T-cell (primary cell): ENCODE measurements around the gene FHIT. TPM values are rescaled to one million over a fixed set of nuclear protein-coding genes. Genes with fewer than 3 reads are reported as not detected.
A peak's percentile ranks its signal among the peaks of the same experiment; 100 is the strongest.

Source experiments
- ATAC-seq, 4 experiments: fragments of 200-7000 bp in 3 of 4; fragments of 150-1000 bp in 1 of 4; cut with Tn5 transposase; replicated peaks in 1 of 4; 1 replicate in 3 of 4; 2 replicates in 1 of 4; pipeline ENCODE4 v1.10.0; 2021; ENCODE audit warnings: moderate library complexity in 3 of 4, mild to moderate bottlenecking in 2 of 4, moderate number of reproducible peaks in 1 of 4
- CTCF ChIA-PET, 2 donors: fragments of 300-600 bp; sonication (Branson Sonifier 250); formaldehyde crosslinking; loops; one replicate each; lab custom pipeline; 2022; ENCODE audit warnings: antibody characterized with exemption in 2 of 2; lab: Charles Lee
- POLR2A ChIA-PET, 2 donors: fragments of 300-600 bp; sonication (Branson Sonifier 250); formaldehyde crosslinking; loops; one replicate each; lab custom pipeline; 2022; ENCODE audit warnings: antibody characterized with exemption in 2 of 2; lab: Charles Lee
- DNase-seq, 35 experiments: peaks; one replicate each; pipeline versions ENCODE4 v3.0.0 to v3.0.0-alpha.2; 2013 to 2023
- H3K27ac ChIP-seq: one replicate; pipeline ENCODE4 v1.5.1; 2013; ENCODE audit warnings: low read length
- H3K27me3 ChIP-seq, 2 experiments: replicated peaks in 1 of 2; 1 replicate in 1 of 2; 2 replicates in 1 of 2; pipeline versions ENCODE4 v1.6.1 to v1.7.0; 2013; ENCODE audit warnings: low read length in 1 of 2, mixed read lengths in 1 of 2; ENCODE audit not compliant: control insufficient read depth in 2 of 2, insufficient read depth in 2 of 2; ENCODE audit errors: extremely low read depth in 1 of 2
- H3K36me3 ChIP-seq, 2 donors: 1 replicate in 1 of 2; 2 replicates in 1 of 2; pipeline versions ENCODE4 v1.6.1 to v1.7.0; 2013; ENCODE audit warnings: low read length in 1 of 2; ENCODE audit not compliant: control insufficient read depth in 2 of 2, insufficient read depth in 1 of 2; ENCODE audit errors: extremely low read depth in 1 of 2
- H3K4me1 ChIP-seq, 2 experiments: 1 replicate in 1 of 2; 2 replicates in 1 of 2; pipeline versions ENCODE4 v1.6.1 to v1.7.0; 2013; ENCODE audit warnings: low read length in 2 of 2, mixed read lengths in 1 of 2; ENCODE audit not compliant: insufficient read depth in 2 of 2, control insufficient read depth in 1 of 2; ENCODE audit errors: extremely low read depth in 1 of 2
- H3K4me3 ChIP-seq, 2 donors: 1 replicate in 1 of 2; 2 replicates in 1 of 2; pipeline versions ENCODE4 v1.5.1 to v1.7.0; 2013; ENCODE audit warnings: mild to moderate bottlenecking in 2 of 2, low read length in 1 of 2, moderate library complexity in 1 of 2; ENCODE audit not compliant: control insufficient read depth in 1 of 2; ENCODE audit errors: extremely low read depth in 1 of 2
- H3K9me3 ChIP-seq: 2 replicates; pipeline ENCODE4 v1.7.0; 2013
- H3K27ac Mint-ChIP-seq, 2 donors: one replicate each; pipeline ENCODE4 v1.8.0; 2020 to 2021; ENCODE audit warnings: mild to moderate bottlenecking in 2 of 2, mixed read lengths in 2 of 2
- H3K27me3 Mint-ChIP-seq, 2 donors: one replicate each; pipeline ENCODE4 v1.8.0; 2021 to 2022; ENCODE audit warnings: mixed read lengths in 2 of 2
- H3K36me3 Mint-ChIP-seq: one replicate; pipeline ENCODE4 v1.8.0; 2021; ENCODE audit warnings: mixed read lengths
- H3K4me1 Mint-ChIP-seq, 3 donors: one replicate each; pipeline ENCODE4 v1.8.0; 2020 to 2022; ENCODE audit warnings: mixed read lengths in 3 of 3, mild to moderate bottlenecking in 1 of 3
- H3K4me3 Mint-ChIP-seq, 3 donors: one replicate each; pipeline ENCODE4 v1.8.0; 2020 to 2022; ENCODE audit warnings: mild to moderate bottlenecking in 3 of 3, mixed read lengths in 3 of 3, moderate library complexity in 3 of 3
- H3K9me3 Mint-ChIP-seq, 3 donors: one replicate each; pipeline ENCODE4 v1.8.0; 2020 to 2022; ENCODE audit warnings: mixed read lengths in 3 of 3
- WGBS: methylation state at CpG from one replicate; pipeline ENCODE4 v1.1.5; 2013; ENCODE audit warnings: missing lambda C conversion rate; ENCODE audit not compliant: insufficient coverage; 5-methylcytosine and 5-hydroxymethylcytosine counted together
- total RNA-seq, 35 experiments: library from RNA in 6 of 35; stranded (reverse) in 6 of 35; fragments of 120-200 nt in 1 of 35; gene quantifications; one replicate each; pipeline versions ENCODE4 v1.2.1 to v1.2.4 and lab custom pipeline; 2013 to 2026

The FHIT gene
- total RNA-seq, 5 donors from 2014 or later (not counting 1 experiment from before 2014, with no cell fraction given), result 33.1 to 197 (median 78.3) TPM

DNA sequence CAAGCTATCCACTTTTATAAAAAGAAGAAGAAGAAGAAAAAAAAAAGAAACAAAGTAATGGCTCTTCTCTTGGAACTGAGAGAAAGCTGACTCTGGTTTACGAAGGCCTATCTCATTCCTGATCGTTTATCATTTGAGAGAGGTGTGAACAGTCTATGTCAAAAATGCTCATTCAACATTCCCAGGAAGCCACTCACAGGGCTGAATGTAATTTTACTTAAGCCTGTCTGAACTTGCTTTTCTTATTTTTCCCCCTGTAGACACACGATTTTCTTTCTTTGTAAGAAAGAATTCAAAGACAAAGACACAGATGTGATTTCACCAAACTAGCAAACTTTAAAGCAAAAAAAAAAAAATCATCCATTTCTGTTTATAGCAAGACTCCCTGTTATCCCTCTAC is 805.8 kb downstream of the FHIT start:
- no peaks in the 10 kb centered on the region for H3K4me1 ChIP-seq
- no peaks in the 10 kb centered on the region for H3K27me3 ChIP-seq
- H3K27me3 Mint-ChIP-seq, result no peaks in the 10 kb centered on the region
- no peaks in the 10 kb centered on the region for H3K9me3 ChIP-seq
- DNase-seq (no peak), ATAC-seq (no peak)
- H3K4me3 ChIP-seq, result no peak overlapping the region
- no peaks in the 10 kb centered on the region for H3K9me3 Mint-ChIP-seq
- H3K27ac Mint-ChIP-seq, result no peak overlapping the region
- WGBS, result 40% methylated on average over 1 of the region's 3 CpGs
- ChIA-PET CTCF (interaction anchor here in 1 of 2 donors (0.7 kb wide), 1 partner anchor 944 kb away, joined by 3 read pairs; no protein-coding TSS in a partner anchor), POLR2A (no interaction called here)
- H3K27ac ChIP-seq, result no peak overlapping the region
- H3K4me1 Mint-ChIP-seq, result peaks cover 0 to 10% (median 8%) of the 10 kb centered on the region in 3 donors
- H3K4me3 Mint-ChIP-seq, result no peak overlapping the region
- H3K36me3 Mint-ChIP-seq, result no peaks in the 10 kb centered on the region
- no peaks in the 10 kb centered on the region for H3K36me3 ChIP-seq

- ChIA-PET CTCF (interaction anchor here in 1 of 2 donors (0.7 kb wide), 1 partner anchor 944 kb away, joined by 3 read pairs; no protein-coding TSS in a partner anchor), POLR2A (no interaction called here)
- ATAC-seq (no peak), DNase-seq (no peak)
- Mint-ChIP-seq H3K36me3 (no peaks in the 10 kb centered on the region), H3K27me3 (no peaks in the 10 kb centered on the region), H3K4me3 (no peak overlapping the region), H3K4me1 (peaks cover 0 to 13% (median 10%) of the 10 kb centered on the region in 3 donors), H3K27ac (no peak overlapping the region), H3K9me3 (peaks cover 0 to 2% (median 0%) of the 10 kb centered on the region in 3 donors)
- Histone ChIP-seq H3K4me1 (no peaks in the 10 kb centered on the region), H3K27me3 (no peaks in the 10 kb centered on the region), H3K4me3 (no peak overlapping the region), H3K36me3 (no peaks in the 10 kb centered on the region), H3K27ac (no peak overlapping the region), H3K9me3 (no peaks in the 10 kb centered on the region)
- 92% methylated on average over 2 of the region's 5 CpGs for whole genome bisulfite sequencing
These were observed 806.3 kb downstream of the FHIT start for GRCh38 chr3:60444898-60445437.

- ATAC-seq (peak in 1 of 4 experiments; percentile 33), DNase-seq (no peak)
- Histone ChIP-seq H3K4me3 (no peak overlapping the region), H3K9me3 (no peaks in the 10 kb centered on the region), H3K36me3 (no peaks in the 10 kb centered on the region), H3K27ac (no peak overlapping the region), H3K27me3 (no peaks in the 10 kb centered on the region), H3K4me1 (no peaks in the 10 kb centered on the region)
- Mint-ChIP-seq H3K4me1 (peaks cover 0 to 18% (median 10%) of the 10 kb centered on the region in 3 donors), H3K27me3 (no peaks in the 10 kb centered on the region), H3K9me3 (peaks cover 0 to 5% (median 0%) of the 10 kb centered on the region in 3 donors), H3K4me3 (no peak overlapping the region), H3K27ac (no peak overlapping the region), H3K36me3 (no peaks in the 10 kb centered on the region)
- no CpG with 5 or more reads among the region's 2 CpGs for WGBS
- CTCF ChIA-PET, result interaction anchor here in 1 of 2 donors (0.5 kb wide), 2 partner anchors 271 to 1489 kb away, joined by 4 to 8 read pairs; no protein-coding TSS in a partner anchor
- POLR2A ChIA-PET, result no interaction called here
These were observed 810.4 kb downstream of the FHIT start for GRCh38 chr3:60440869-60441268.

DNA sequence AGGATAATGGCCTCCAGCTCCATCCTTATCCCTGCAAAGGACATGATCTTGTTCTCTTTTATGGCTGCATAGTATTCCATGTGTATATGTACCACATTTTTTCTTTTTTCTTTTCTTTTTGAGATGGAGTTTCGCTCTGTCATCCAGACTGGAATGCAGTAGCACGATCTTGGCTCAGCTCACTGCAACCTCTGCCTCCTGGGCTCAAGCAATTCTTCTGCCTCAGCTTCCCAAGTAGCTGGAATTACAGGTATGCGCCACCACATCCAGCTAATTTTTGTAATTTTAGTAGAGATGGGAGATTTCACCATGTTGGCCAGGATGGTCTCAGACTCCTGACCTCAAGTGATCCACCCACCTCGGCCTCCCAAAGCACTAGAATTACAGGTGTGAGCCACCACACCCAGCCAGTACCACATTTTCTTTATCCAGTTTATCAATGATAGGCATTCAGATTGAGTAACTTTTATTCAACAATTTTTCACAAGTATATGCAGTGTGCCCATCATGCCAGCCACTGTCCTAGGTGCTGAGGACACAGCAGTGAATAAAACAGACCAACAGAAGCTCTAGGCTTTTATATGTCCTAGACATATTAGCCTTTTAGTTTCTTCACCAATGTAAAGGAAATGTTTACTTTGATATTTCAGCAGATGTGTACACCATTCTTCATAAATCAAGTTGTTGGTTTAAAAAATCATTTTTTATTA is 815.2 kb downstream of the FHIT start:
- ATAC-seq, result no peak
- no peaks in the 10 kb centered on the region for H3K36me3 Mint-ChIP-seq
- CTCF ChIA-PET, result no interaction called here

DNA sequence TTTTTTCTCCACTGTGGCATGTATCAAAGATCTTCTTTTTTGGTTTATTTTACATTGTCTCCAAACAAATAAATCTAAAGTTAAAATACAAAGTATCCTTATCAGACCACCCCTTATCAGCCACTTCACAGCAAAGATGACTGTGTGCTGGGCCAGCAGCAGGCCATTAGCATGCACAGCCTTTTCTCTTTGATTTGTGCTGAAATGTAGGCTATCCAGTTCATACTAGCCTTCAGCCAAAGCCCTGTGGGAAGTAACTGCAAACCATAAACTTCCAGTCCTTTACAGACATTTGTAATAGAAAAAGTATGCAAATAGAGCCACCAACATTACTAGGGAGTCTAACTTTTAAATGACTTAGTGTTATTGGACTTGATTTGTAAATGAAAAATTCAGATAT is 816.3 kb downstream of the FHIT start:
- no peaks in the 10 kb centered on the region for H3K36me3 Mint-ChIP-seq
- H3K4me3 Mint-ChIP-seq, result no peak overlapping the region
- no peak for ATAC-seq
- ChIA-PET POLR2A (no interaction called here), CTCF (no interaction called here)
- no peak for DNase-seq
- H3K4me1 Mint-ChIP-seq, result peaks cover 8 to 22% (median 9%) of the 10 kb centered on the region in 3 donors
- no peak overlapping the region for H3K27ac Mint-ChIP-seq
- Histone ChIP-seq H3K27me3 (no peaks in the 10 kb centered on the region), H3K36me3 (no peaks in the 10 kb centered on the region), H3K4me1 (peaks cover 5 to 17% of the 10 kb centered on the region in 2 experiments), H3K27ac (no peak overlapping the region), H3K9me3 (no peaks in the 10 kb centered on the region), H3K4me3 (no peak overlapping the region)
- H3K27me3 Mint-ChIP-seq, result no peaks in the 10 kb centered on the region
- peaks cover 0 to 2% (median 0%) of the 10 kb centered on the region in 3 donors for H3K9me3 Mint-ChIP-seq

More for the DNA sequence above, 815.2 kb downstream of the FHIT start:
- Histone ChIP-seq H3K9me3 (no peaks in the 10 kb centered on the region), H3K36me3 (no peaks in the 10 kb centered on the region), H3K4me3 (no peak overlapping the region), H3K4me1 (peaks cover 0 to 6% of the 10 kb centered on the region in 2 experiments), H3K27ac (no peak overlapping the region), H3K27me3 (no peaks in the 10 kb centered on the region)
- H3K4me1 Mint-ChIP-seq, result peaks cover 2 to 25% (median 7%) of the 10 kb centered on the region in 3 donors
- no peaks in the 10 kb centered on the region for H3K27me3 Mint-ChIP-seq
- POLR2A ChIA-PET, result no interaction called here
- H3K9me3 Mint-ChIP-seq, result peaks cover 0 to 5% (median 0%) of the 10 kb centered on the region in 3 donors
- WGBS, result 68% methylated on average over 2 of the region's 4 CpGs
- no peak overlapping the region for H3K27ac Mint-ChIP-seq
- no peak overlapping the region for H3K4me3 Mint-ChIP-seq
- DNase-seq, result no peak

- no peaks in the 10 kb centered on the region for H3K27me3 Mint-ChIP-seq
- 100% methylated on average over 1 of the region's 1 CpG for WGBS
These were observed 816.9 kb downstream of the FHIT start for GRCh38 chr3:60434323-60434722.

More at GRCh38 chr3:60434323-60434722, 816.9 kb downstream of the FHIT start:
- CTCF ChIA-PET, result no interaction called here
- H3K27me3 ChIP-seq, result no peaks in the 10 kb centered on the region
- Mint-ChIP-seq H3K9me3 (no peaks in the 10 kb centered on the region), H3K4me1 (peaks cover 14 to 27% (median 15%) of the 10 kb centered on the region in 3 donors), H3K27ac (no peak overlapping the region), H3K4me3 (no peak overlapping the region), H3K36me3 (no peaks in the 10 kb centered on the region)
- ATAC-seq, result no peak
- no peaks in the 10 kb centered on the region for H3K36me3 ChIP-seq
- POLR2A ChIA-PET, result no interaction called here
- peaks cover 5 to 23% of the 10 kb centered on the region in 2 experiments for H3K4me1 ChIP-seq
- no peaks in the 10 kb centered on the region for H3K9me3 ChIP-seq
- DNase-seq, result no peak
- no peak overlapping the region for H3K27ac ChIP-seq
- H3K4me3 ChIP-seq, result no peak overlapping the region
